Fibroblast of skin of right biceps (primary cell): Measurements from ENCODE around the gene SMCP.

Experiments
- DNase-seq: peaks from one replicate; pipeline ENCODE4 v3.0.0-alpha.2; 2013

Gene SMCP, protein sequence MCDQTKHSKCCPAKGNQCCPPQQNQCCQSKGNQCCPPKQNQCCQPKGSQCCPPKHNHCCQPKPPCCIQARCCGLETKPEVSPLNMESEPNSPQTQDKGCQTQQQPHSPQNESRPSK

DNA sequence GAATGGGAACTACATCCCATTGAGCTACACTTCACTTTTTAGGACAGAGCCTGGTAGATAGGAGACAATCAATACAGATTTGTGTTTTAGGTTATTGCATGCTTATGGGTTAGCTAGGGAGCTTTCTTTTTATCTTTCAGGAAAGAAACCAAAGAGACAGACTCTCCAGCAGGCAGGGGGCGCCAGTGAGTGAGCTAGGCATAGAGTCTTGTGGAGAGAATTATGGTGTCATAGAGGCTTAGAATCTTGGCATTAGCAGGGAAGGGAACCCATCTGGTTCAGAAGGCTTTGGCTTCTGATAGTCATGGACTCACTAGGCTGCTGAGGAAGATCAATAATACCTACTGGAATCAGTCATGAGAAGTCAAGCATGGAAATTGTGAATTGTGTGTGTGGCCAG lies at the start of gene SMCP:
SMCP (plus strand) TSS at position 281 of the 400 bp plus-strand sequence. CDS start 6,101 bp downstream, outside the sequence.
- DNase-seq, result no peak

- no peak for DNase-seq
These were observed 41.3 kb upstream of the SMCP start for GRCh38 chr1:152836870-152837269.

DNA sequence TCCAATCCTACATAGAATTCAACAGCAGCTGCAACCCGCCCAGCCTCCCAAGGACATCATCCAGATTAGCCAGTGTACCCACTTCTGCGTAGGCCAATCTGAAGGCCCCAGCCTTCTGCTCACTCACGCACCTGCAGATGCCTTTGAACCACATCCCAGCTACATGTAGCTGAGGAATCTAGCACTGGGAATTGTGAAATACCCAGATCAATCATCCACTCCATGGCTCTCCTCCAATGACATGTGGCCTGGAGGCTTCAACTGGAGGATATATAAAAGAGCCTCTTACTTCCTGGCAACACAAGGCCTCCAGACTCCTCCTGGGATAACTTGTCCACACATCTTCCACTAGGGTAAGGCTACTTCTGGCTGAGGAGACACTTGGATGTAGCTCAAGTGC lies 35.6 kb upstream of the SMCP start, which contains the start of gene LCE6A:
LCE6A (plus strand) TSS at position 301 of the 400 bp plus-strand sequence. CDS start 665 bp downstream, outside the sequence.
- no peak for DNase-seq

DNA sequence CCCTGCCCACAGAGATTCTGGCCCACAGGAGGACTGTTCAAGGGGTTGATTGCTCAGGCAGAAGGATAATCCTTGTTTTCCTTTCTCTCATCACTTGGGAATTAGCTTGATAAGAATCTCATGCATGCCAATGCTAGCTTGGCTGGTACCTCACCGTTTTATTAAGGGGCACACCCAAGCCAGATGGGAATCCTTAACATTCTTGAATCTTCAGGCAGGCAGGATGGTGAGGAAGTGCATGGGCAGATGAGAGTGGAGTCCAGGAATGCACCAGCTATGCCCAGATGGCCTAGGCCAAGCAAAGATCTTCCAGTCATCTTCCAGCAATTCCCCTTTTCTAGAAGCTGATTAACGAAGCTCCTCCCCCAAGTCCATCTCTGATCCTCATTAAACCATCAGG lies 22.5 kb upstream of the SMCP start:
- no peak for DNase-seq

DNA sequence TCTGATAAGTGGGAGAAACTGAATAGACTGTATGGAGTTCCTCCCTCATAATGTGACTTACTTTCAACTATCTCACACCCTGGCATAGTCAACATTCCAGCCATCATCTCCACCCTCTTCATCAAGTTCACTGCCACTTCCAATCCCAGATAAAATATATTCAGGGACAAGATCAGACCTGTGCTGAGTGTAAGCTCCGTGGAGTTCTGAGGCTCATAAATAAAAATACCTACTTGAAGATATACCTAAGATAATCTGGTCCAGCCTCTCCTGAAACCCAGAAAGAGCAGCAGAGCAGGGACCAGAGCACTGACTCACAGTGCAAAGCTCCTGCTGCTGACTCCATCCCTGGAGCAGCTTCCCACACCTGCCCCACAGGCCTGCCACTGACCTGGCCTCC lies 20.1 kb upstream of the SMCP start:
- no peak for DNase-seq

DNA sequence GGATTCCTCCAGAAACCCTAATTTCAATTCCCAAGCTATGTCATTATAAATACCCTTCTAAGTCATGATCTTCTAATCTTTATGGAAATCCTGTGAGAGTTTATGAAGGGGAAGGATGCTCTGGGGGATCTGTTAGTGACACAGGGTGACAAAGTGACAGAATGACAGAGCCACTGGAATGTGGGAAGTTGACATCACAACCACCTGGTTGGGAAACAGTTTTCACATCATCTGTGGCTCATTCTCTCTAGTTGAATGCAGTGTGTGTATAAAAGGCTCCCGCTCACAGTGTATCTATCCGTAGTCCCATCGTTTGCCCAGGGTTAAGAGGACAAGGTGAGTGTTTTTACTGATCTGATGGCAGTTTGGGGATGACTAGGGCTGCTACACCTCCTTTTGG lies 18.4 kb upstream of the SMCP start, which contains the start of gene LCE7A:
LCE7A (plus strand) TSS at position 301 of the 400 bp plus-strand sequence. CDS start 702 bp downstream, outside the sequence.
- no peak for DNase-seq

DNA sequence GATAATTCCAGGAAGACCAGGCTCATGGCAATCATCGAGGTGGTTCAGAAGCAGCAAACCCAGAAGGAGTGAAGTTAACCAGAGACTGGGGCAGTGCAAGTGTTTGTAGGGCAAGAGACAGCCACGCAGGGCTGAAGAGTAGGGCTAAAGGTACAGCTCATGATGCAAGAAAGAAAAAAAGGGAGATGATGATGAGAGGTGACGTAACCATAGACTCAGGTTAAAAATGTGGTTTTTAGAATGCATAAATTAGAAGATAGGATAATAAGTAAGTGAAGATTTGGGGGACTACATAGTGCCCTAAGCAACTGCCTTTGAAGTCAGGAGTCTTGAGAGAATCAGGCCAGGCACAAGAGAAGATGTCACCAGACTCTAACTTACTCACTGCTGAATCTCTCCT lies 18.0 kb upstream of the SMCP start:
- no peak for DNase-seq

GRCh38 chr1:152861374-152861773 lies 16.7 kb upstream of the SMCP start:
- DNase-seq, result no peak

- DNase-seq, result no peak
These were observed 13.7 kb upstream of the SMCP start for GRCh38 chr1:152864443-152864842.

GRCh38 chr1:152866321-152866720 lies 11.8 kb upstream of the SMCP start:
- DNase-seq, result no peak

DNA sequence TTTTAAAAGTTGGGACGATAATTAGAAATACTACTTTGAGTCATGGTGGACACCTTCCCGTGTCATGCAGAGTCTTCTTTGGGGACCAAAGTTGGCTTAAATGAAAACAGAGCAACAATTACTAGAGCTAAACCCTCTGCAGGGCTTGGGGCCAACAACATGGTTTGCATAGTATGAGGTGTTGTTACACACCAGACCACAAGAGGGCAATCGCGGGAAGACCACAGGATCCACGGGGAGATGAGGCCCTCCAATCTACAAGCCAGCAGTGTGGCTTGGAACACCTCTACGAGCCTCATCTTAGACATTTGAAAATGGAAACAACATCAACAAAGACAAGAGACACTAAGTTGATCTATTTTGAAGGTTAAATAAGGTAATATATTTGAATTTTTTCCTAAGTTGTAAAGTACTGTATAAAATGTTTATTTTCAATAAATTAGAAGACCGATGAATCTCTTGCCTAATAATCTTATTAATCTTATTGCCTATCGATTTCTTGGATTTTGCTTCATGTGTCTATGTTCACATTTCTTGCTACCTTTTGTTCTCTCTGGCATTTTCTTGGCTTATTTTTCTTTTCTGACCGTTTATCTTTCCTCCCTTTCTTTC lies 8.2 kb upstream of the SMCP start:
- DNase-seq, result peak; percentile 60

DNA sequence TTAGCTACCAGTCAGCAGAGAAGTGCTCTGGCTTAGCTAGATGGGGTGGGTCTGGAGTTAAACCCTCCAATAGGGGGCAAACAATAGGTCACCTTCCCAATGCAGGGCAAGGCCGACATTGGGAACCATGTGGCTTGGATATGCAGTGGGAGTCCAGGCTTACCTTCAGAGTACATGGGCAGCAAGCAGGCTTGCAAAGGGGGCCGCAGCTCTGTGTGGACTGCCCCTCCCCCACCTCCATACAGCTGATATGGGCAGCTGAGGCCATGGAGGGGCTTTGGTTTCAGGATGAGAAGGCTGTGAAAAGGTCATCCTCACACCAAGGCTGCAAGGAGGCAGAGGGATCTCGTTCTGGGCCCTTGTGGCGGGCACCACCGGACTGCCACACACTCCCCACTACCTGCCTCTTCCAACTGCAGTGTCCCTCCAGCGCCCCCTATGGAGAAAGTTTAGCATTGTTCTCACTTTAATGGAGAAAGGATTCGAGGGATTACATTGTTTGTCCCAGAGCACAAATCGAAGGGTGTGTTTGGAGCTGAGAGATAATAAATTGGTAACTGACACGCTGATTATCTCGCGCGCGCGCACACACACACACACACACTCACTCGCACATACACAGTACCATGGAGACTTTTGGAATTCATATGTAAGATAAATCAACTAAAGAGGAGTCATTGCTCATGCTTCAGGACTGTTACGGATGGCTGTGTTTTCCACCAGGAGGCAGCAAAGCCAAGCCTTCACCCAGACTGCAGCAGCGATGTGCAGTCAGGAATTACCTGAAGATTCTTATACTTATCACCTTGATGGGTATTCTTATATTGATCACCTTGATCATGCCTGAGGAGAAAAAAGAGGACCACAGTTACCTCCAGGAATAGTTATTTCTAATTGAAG lies 7.0 kb upstream of the SMCP start:
- DNase-seq, result peak; percentile 22

- DNase-seq, result no peak
These were observed 6.4 kb upstream of the SMCP start for GRCh38 chr1:152871731-152872126.

DNA sequence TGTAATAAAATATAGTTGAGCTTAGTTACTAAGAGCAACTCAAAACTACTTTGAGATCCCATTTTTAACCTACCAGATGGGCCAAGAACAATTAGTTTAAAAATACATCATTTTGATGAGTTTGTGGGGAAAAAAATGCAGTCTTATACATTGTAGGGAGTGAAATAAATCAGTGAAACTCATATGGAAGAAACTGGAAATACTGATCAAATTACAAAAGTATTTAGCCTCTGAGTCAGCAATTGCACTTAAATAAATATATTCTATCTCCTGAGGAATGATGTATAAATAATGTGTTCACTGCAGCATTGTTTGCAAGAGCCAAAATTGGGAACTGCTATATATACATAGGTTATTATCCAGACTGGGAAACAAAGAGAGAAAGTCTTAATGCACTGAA lies 4.6 kb upstream of the SMCP start:
- peak; percentile 66 for DNase-seq

GRCh38 chr1:152876827-152877226 lies 1.3 kb upstream of the SMCP start:
- DNase-seq, result no peak

DNA sequence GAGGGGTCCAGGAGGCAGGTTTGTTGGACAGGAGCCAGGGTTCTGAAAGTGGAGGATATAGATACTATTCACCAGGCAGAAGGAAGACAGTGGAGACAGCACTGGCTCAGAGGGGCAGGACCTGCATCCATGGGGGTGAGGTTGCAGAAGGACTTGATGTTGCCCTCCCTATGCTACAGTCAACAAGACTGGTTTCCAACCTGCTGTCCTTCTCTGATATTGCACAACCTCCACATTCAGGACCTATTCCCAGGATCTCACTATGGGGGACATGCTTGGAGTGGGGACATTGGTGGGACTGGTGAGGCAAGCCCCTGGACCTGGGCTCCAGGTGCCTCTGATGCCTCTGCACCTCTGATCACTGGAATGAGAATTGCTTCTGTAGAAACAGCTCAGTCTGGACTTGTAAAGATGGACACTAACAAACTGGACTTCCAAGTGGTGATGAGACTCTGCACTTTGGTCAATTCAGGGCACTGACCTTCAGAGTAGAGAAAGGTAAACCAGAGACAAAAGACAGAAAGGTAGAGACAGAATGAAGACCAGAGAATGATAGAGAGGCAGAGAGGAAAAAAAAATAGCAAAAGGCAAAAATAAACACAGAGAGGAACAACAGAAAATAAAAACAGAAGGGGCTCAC lies 1.6 kb downstream of the SMCP start:
- DNase-seq, result no peak

DNA sequence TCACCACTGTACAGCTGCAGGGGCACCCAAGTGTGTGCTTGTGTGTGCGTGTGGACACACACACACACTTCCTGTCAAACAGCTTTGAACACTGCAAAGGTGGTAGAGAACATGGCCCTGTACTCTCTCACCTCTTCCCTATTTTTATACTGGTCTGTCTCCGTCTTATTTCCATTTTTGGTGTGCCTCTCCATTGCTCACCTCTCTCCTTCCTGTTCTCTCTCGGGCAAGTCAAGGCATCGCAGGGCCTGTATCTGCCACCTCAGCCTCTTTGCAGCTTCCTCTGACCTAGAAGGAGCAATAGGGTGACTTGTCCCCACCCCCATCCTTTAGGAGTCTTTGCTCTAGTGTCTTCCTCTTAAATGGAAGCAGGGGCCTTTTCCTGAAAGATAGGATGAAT lies 2.2 kb downstream of the SMCP start:
- DNase-seq, result no peak

DNA sequence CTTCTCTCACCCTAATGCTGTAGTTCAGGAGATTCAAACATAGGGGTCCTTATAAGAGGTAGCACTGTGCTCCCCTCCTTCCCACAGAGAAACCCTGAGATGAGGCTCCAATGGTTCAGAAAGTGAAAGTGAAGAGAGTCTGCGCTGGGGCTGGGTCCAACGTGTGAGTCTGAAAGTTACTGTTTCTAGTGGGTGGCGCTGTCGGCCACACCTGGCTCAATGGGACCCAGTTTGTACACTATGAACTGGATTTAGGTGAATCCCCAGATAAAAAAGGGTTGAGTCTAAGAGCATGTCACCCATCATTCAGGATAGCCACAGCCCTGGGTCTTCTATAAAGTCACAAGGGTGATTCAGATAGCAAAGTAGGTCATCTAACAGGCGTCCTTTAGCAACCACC lies 2.8 kb downstream of the SMCP start:
- no peak for DNase-seq

GRCh38 chr1:152884085-152884484 lies 6.0 kb downstream of the SMCP start:
- no peak for DNase-seq

GRCh38 chr1:152884506-152884905 lies 6.4 kb downstream of the SMCP start:
- no peak for DNase-seq

GRCh38 chr1:152884966-152885624 lies 7.0 kb downstream of the SMCP start:
- DNase-seq, result peak; percentile 67

- peak; percentile 28 for DNase-seq
These were observed 8.0 kb downstream of the SMCP start for GRCh38 chr1:152886085-152886484.
